Measurements from ENCODE around the gene HPCAL1. TPM values are rescaled to one million over a fixed set of nuclear protein-coding genes. Genes with fewer than 3 reads are reported as not detected.

Gene HPCAL1
- total RNA-seq, 1 donor from 2014 or later, result 34.6 TPM

DNA sequence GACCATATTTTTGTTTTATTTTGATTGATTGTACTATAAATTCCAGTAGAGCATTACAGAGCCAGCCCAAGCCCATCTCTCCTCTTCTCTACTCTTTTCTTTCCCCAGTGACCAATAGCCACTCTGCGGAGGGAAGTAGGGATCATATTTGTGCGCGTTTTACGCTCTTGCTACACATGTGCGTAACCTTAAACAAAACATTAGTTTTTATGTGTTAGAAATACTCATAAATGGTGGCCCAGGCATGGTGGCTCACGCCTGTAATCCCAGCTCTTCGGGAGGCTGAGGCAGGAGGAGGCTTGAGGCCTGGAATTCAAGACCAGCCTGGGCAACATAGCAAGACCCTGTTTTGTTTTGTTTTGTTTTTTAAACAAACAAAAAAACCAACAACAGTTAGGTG is 31.3 kb downstream of the HPCAL1 start:
- DNase-seq (ENCODE audit: low spot score), result no peak
- Mint-ChIP-seq H3K27ac (ENCODE audit: unreplicated experiment) (no peak overlapping the region), H3K9me3 (ENCODE audit: unreplicated experiment) (no peaks in the 10 kb centered on the region), H3K36me3 (ENCODE audit: low read depth, unreplicated experiment) (peaks cover 19% of the 10 kb centered on the region), H3K4me3 (ENCODE audit: unreplicated experiment) (no peak overlapping the region), H3K4me1 (ENCODE audit: unreplicated experiment) (peaks cover 37% of the 10 kb centered on the region), H3K27me3 (ENCODE audit: unreplicated experiment) (peaks cover 8% of the 10 kb centered on the region)
- TF ChIP-seq, protein P1, sequence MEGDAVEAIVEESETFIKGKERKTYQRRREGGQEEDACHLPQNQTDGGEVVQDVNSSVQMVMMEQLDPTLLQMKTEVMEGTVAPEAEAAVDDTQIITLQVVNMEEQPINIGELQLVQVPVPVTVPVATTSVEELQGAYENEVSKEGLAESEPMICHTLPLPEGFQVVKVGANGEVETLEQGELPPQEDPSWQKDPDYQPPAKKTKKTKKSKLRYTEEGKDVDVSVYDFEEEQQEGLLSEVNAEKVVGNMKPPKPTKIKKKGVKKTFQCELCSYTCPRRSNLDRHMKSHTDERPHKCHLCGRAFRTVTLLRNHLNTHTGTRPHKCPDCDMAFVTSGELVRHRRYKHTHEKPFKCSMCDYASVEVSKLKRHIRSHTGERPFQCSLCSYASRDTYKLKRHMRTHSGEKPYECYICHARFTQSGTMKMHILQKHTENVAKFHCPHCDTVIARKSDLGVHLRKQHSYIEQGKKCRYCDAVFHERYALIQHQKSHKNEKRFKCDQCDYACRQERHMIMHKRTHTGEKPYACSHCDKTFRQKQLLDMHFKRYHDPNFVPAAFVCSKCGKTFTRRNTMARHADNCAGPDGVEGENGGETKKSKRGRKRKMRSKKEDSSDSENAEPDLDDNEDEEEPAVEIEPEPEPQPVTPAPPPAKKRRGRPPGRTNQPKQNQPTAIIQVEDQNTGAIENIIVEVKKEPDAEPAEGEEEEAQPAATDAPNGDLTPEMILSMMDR (IDR thresholded peaks at IDR 0.05; ENCODE audit: unreplicated experiment), result no peak

DNA sequence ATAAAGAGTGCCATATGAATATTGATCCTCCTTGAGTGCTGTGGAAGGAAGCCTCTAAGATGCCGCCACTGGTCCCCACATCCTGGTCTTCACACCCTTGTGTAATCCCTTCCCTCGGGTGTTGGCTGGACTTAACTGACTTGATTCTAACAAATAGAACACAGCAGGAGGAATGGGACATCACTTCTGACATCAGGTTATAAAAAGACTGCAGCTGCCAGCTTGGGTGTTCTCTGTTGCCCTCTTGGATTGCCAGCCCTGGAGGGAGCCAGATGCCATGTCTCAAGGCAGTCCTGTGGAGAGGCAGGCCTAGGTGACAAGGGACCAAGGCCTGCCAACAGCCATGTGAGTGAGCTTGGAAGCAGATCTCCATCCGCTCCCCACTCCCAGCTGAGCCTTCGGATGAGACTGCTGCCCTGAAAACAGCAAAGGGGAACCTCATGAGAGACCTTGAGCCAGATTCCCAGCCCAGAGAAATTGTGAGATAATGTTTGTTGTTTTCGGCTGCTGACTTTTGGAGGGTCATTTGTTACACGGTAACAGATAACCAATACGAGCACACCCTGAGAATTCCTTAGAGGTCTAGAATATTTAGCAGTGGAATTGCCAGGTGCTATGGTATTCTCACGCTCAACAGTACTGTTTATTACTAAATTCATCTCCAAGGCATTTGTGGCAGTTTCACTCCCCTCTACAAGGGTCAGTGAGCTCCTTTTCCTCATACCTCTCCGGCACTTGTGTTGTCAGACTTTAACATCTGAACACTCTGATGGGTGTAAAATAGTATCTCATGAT is 32.5 kb downstream of the HPCAL1 start:
- no peak overlapping the region for H3K27ac Mint-ChIP-seq (ENCODE audit: unreplicated experiment)
- H3K36me3 Mint-ChIP-seq (ENCODE audit: low read depth, unreplicated experiment), result peaks cover 16% of the 10 kb centered on the region
- H3K4me3 Mint-ChIP-seq (ENCODE audit: unreplicated experiment), result no peak overlapping the region

GRCh38 chr2:10336283-10336682 is 33.6 kb downstream of the HPCAL1 start:
- H3K36me3 Mint-ChIP-seq (ENCODE audit: low read depth, unreplicated experiment), result peaks cover 20% of the 10 kb centered on the region
- peaks cover 22% of the 10 kb centered on the region for H3K4me1 Mint-ChIP-seq (ENCODE audit: unreplicated experiment)
- TF ChIP-seq, protein P1 (IDR thresholded peaks at IDR 0.05; ENCODE audit: unreplicated experiment), result no peak
- no peak overlapping the region for H3K27ac Mint-ChIP-seq (ENCODE audit: unreplicated experiment)
- H3K27me3 Mint-ChIP-seq (ENCODE audit: unreplicated experiment), result peaks cover 10% of the 10 kb centered on the region
- no peaks in the 10 kb centered on the region for H3K9me3 Mint-ChIP-seq (ENCODE audit: unreplicated experiment)
- DNase-seq (ENCODE audit: low spot score), result no peak
- no peak overlapping the region for H3K4me3 Mint-ChIP-seq (ENCODE audit: unreplicated experiment)

More for the DNA sequence above, 32.5 kb downstream of the HPCAL1 start:
- Mint-ChIP-seq H3K4me1 (ENCODE audit: unreplicated experiment) (peaks cover 27% of the 10 kb centered on the region), H3K27me3 (ENCODE audit: unreplicated experiment) (peaks cover 8% of the 10 kb centered on the region), H3K9me3 (ENCODE audit: unreplicated experiment) (no peaks in the 10 kb centered on the region)
- DNase-seq (ENCODE audit: low spot score), result no peak
- TF ChIP-seq, protein P1 (IDR thresholded peaks at IDR 0.05; ENCODE audit: unreplicated experiment), result no peak

GRCh38 chr2:10337449-10338269 is 35.0 kb downstream of the HPCAL1 start:
- TF ChIP-seq, protein P1 (IDR thresholded peaks at IDR 0.05; ENCODE audit: unreplicated experiment), result no peak
- Mint-ChIP-seq H3K9me3 (ENCODE audit: unreplicated experiment) (no peaks in the 10 kb centered on the region), H3K27me3 (ENCODE audit: unreplicated experiment) (peaks cover 10% of the 10 kb centered on the region), H3K4me1 (ENCODE audit: unreplicated experiment) (peaks cover 12% of the 10 kb centered on the region), H3K4me3 (ENCODE audit: unreplicated experiment) (no peak overlapping the region), H3K27ac (ENCODE audit: unreplicated experiment) (no peak overlapping the region), H3K36me3 (ENCODE audit: low read depth, unreplicated experiment) (peaks cover 20% of the 10 kb centered on the region)
- no peak for DNase-seq (ENCODE audit: low spot score)

All from endothelial cell (in vitro differentiated cells).